Kidney glomerular epithelial cell (primary cell): ENCODE results near the gene LDB3.

Experiments used
- DNase-seq: peaks from one replicate; lab custom pipeline; 2025; lab: John Stamatoyannopoulos, UW

LDB3 gene

DNA sequence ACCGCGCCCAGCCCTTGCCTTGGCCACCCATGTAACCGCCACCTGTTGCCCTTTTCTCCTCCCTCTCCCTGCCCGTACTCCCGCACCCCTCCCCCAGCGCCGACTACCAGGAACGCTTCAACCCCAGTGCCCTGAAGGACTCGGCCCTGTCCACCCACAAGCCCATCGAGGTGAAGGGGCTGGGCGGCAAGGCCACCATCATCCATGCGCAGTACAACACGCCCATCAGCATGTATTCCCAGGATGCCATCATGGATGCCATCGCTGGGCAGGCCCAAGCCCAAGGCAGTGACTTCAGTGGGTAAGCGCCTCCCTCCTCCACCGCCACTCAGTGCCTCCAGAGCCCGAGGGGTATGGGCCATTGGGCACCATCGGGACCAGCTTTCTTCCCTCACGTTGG lies 18.7 kb downstream of the LDB3 start:
- no peak for DNase-seq

DNA sequence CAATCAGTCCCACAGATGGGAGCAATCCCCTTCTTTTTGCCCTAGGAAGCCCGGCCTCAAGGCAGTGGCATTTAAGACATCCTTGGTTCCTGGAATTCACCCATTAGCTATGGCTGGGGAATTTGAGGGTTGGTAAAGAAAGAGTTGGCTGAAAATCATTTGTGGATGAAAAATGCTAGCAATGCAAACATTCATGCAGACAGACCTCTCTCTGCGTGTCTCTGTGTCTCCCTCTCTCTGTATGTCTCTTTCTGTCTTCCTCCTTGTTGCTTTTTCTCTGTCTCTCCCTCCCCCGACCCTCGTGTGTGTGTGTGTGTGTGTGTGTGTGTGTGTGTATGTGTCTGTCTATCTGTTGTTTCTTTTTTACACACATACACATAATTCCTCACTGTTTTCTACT lies 19.4 kb downstream of the LDB3 start:
- DNase-seq: peak; percentile 8

DNA sequence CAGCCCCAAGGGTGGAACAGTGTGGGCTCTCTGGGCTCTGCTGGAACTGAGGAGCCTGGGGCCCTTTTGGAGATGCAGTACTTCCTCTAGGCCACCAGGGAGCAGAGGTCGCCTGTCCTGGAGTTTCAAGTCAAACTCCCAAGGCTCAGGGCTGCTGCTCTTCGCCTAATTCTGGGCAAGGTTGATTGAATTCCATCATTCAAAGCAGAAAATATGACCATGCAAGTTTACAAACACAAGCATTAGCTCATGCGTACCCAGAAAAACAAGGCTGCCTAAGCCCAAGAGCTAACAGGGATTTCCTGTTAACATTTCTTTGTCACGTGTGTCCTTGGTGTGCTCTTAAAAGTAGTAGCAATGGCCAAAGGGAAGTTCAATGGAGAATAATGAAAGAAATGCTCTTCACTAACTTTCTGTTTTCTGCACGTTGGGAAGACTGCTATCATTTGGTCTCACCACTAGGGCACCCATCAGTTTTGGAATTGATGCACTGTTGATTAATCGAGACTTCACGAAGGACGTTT lies 20.1 kb downstream of the LDB3 start:
- peak; percentile 51 for DNase-seq

DNA sequence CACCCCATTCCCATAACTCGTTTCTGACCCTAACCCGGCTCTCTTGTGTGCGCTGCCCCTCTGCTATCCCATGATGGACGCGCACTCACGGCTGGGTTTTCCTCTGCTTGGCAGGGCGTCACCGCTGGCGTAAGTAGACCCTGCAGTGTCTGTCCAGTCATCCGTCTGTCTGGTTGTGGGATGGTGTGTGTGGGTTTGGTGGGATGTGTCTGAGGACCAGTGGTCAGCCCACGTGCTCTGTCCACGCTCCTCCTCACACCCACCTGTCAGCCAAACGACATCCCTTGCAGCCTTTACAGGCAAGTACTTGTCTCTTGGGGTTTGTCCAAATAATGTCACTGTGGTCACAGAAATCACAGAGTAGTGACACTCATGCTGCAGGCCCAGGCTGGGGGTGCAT lies 20.8 kb downstream of the LDB3 start:
- DNase-seq: no peak

DNA sequence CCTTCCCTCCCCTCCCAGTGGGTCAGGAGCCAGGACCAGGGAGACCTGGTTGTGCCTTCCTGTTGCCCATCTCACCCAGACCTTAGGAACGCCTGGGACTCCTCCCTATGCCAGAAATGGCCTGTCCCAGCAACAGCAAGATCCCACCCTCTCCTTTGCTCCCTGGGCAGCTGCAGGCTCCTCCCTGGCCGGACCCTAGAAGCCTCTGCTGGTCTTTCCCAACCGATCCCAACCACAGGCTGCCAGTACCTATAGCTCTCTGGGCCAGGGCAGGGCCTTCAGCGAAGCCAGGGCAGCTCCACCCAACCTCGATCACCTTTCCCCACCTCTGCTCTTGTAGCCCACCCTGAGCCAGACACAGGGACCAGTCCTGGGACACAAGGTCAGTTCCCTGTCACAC lies 21.9 kb downstream of the LDB3 start:
- no peak for DNase-seq

DNA sequence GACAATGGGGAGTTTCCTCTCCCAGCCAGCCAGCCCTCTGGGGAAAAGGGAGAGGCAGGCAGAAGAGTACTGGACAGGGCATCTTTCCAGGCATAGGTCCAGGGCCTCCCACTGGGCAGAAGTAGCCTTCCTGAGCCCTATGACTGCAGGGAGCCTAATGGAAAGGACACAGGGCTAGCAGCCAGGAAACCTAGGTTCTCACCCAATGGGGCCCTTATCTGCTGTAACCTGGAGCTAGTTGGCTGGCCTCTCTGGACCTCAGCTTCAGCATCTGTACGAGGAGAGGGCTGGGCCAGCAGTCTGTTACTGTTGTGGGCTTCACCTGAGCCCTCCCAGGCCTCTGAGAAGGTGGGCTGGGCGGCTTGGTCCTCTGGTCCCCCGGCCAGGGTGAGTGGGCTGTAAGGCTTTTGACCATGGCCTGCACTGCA lies 22.4 kb downstream of the LDB3 start:
- DNase-seq: no peak

DNA sequence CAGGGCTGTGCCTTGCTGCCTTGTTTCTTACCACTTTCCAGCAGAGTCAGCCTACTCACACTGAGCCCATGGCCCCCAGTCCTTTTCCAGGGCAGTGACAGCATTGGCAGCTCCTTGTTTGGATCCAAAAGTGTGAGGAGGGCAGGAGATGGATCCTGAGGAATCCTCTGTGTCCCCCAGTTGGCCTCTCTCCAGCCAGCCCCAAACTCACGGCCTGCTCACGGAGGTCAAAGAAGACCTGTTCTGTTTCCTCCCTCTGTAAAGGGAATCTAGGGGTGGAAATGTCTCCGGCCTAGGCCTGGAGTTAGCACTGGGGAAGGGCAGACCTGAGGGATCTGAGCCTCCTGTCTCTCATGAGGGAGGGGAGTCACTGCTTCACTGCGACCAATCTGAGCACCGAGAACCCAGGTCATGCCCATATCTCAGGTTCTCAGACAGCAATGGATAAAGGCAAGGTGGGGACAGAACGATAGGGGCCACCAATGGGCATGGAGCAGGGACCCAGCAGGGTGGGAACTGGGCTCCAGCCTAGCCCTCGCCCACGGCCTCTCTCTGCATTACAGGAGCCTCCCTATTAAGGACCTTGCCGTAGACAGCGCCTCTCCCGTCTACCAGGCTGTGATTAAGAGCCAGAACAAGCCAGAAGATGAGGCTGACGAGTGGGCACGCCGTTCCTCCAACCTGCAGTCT lies 23.2 kb downstream of the LDB3 start:
- no peak for DNase-seq

DNA sequence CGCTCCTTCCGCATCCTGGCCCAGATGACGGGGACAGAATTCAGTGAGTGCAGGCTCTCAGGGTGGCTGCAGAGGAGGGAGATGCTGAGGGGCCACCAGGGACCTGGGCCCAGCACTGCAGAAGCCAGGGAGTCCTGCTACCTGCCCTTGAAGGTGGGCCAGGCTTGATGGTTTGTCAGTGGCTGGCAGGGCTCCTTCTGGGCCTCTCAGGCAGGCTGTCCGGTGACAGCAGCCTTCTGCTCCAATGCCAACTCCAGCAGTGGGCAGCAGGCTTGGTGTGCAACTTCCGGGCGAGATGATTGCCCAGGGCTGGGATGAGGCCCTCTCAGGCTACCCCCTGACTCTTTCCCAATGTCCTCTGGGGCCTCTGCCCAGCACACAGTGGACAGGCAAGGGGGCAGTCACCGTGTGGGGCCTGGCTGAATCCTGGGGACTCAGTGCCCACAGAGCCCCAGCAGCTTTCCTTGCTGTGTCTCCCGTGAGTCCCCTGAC lies 23.8 kb downstream of the LDB3 start:
- no peak for DNase-seq

DNA sequence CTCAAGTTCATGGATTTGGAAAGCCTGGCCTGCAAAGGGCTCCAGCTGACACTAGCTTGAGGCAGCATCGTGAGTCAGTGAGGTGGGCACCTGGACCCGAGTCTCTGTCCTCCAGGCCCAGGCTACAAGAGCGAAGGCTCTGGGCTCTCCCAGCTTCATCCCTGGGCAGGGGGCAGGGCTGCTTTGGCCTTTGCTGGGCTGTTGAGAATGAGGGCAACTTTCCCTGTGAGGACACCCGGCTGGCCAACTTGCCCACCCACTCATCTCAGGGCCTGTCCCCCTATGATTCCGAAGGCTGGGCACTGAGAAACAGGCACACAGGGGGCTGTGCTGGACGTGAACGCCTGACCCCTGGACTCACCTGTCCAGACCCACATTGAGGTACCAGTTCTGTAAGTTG lies 24.4 kb downstream of the LDB3 start:
- DNase-seq: no peak

DNA sequence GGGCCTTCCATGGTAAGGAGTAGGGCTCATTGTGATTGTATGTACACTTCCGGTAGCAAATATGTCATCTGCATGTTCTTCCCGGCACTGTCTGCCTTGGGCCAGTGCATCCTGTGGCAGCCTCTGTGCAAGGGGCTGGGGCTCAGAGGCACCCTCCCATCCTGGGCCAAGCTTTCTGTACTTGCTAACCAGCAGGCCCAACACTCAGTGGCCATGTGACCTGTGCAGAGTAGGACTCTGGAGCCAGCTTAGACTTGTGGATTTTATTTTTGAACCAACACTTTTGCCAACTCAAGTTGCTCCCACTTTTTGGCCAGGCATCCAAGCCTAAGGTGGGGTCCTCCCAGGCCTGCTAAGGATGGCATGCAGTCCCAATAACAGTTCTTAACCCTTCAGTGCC lies 25.0 kb downstream of the LDB3 start:
- DNase-seq: no peak

DNA sequence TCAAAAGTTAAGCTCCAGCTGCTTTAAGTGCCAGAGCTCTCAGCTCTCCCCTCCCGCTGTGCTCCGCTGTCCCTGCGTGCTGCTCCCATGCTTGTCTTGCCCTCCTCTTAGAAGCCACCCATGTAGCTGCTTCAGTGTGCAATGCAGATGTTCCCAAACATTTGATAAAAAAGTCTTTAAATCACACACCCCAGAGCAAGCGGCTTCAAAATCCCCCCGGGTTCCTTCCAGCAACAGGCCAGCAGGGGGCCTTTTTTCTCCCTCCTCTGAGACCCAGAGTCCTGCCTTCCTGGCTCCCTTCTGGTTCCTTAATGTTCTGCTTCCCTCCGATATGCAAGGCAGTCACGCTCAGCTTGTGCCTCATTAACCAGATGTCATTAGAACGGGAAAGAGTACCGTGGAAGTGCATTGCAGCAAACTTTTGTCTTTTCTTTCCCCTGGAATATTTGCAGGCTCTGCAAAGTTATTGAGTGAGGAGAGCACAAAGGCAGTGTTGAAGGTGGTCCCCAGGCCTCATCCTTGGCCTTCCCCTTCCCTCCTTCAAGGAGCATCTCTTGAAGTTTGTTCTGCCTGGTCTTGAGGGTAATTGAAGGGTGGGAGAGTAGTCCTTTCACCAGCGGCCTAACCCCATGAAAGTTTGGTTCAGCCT lies 25.5 kb downstream of the LDB3 start:
- peak; percentile 25 for DNase-seq

DNA sequence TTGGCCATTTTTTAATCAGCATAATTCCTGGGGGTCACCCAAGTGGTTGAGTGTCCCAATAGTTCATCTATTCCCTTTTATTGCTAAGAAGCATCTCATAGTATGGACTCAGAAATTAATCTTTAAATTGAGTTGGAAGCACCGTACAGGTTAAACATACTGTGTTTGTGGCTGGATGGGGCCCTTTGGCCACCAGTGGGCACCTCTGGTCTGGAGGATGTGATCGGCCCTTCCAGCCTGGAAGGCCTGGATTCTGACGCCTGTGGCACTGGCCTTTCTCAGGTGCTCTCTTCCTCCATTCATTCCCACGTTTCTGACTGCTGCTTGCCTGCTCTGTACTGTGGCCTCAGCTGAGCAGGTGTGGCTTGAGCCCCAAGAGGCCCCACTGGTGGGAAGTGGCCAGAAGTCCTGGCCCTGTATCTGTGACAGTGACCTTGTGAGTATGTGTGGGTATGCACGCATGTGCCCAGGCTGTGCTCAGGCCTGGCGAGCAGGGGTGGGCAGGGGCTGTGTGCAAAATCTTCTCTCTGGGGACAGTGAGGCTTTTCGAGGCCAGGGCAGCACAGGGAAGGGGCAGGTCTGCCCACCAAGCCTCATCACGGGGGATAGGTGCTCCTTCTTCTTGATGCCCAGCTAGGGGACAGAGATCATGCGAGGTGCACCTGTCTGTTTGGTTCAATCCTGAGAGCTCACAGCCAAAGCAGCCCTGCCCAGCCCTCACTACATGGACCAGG lies 30.1 kb downstream of the LDB3 start:
- no peak for DNase-seq

DNA sequence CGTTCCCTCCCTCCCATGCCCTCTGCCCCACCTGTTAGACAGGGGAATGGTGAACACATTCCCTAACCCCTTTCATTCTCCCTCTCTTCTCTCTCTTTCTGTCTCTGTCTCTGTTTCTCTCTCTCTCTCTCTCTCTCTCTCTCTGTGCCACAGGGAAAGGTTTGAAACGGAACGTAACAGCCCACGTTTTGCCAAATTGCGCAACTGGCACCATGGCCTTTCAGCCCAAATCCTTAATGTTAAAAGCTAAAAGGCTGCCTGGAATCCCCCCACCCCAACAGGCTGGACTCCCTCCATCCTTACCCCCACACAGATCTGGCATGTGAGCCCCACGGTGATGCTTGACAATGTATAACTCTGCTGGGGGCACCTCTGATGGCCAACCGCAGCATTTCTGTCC lies 30.8 kb downstream of the LDB3 start:
- DNase-seq: no peak

DNA sequence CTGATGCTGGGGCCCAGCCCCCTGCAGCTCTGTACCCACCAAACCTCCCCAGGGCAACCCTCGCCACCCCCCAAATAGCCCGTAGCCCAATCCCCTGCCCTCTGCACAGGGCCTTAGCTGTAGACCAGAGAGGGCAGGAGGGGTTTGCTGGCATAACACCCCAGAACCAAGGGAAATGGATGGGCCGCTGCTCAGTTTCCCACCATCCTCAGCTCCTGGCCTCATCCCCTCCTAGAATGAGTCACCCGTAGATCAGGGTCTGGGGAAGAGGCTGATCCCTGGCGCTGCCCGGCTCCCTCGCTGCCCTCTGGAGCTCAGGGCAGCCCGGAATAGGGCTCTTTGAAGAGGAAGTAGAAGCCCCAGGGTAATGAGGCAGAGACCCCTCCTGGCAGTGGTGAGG lies 31.2 kb downstream of the LDB3 start:
- no peak for DNase-seq

DNA sequence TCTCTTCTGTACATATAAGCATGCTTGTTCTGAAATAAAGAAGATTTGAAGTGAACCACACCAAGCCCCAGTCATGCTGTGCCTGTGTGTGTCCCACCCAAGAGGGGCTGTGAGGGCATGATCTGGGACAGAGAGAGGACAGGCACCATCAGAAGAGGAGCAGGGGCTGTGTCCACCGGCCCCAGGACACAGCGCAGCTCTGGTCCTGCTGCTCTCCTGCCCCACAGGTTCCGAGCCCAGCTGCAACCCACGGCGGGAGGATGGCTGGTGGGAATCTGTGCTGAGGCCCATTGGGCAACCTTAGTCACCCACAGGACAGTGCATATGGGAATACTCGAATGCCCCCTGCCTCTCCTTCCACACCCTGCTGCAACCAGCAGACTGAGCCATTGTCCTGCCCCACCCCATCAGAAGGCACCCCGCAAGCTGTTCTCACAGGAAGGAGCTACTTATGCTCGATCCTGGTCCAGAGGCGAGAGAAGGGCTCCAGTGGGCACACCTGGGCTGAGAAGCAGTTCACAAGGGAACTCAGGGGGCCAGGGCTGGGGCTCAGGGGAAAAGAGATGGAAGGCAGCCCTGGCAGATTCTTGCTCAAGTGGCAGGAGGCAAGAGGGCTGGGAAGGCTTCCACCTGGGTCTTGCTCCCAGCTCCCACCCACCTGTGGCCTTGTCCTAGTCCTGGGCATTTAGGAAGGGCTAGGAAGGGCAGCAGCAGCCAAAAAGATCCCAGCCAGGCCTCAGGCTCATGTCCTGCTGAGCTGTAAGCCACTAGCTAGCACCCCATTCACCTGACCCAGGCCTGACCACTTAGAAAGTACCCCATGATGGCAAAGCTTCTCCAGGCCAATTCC lies 31.9 kb downstream of the LDB3 start:
- DNase-seq: no peak

DNA sequence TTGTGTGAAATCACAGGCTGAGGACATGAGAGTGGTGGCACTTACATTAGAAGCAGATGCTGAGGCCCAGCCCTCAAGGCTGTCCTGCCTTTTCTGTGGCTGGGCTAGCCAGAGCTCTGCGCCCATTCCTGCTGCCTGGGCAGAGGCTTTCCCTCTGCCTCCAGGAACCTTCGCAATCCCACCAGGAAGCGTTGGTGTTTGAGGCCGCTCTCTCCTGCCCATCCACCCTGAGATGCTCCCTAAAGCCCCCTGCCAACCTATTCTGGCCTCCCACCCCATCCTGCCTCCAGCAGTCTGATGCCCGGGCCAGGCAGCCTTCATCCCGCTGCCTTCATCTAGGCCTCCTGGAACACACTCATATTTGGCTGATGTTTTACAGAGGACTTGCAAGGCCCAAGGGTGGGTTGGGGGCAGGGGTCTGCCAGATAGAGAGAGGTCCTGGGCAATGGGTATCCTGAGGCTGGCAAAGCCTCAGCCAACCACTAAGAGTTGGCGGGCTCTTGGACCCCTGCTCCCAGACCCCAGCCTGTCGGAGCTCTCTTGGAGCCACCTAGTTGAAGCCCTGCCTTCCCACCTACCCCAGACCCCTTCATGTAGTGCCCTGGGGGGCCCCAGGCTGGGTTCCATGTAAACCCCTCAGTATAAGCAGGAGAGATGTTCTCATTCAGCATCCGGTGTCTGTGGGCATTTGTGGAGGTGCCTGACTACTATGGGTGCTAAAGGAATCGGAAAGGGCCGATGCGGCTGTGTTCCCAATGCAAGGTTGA lies 32.7 kb downstream of the LDB3 start:
- DNase-seq: no peak

DNA sequence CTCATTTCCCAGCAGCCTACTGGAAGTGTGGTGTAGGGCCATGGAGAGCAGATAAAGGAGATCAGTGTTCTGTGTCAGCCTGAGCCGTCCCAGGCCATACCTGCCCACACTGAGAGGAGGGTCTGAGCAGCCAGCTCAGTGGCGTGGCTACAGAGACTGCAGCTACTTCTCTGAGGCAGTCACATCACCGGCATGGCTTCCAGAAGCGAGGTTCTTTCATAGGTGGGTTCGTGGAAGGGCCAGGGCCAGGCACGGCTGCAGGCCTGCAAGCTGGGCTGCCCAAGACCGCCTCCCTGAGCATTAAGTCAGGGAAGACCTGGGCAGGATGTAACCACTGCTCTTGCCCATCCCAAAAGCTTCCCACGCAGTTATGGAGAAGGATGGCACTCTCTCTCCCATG lies 34.9 kb downstream of the LDB3 start:
- no peak for DNase-seq

DNA sequence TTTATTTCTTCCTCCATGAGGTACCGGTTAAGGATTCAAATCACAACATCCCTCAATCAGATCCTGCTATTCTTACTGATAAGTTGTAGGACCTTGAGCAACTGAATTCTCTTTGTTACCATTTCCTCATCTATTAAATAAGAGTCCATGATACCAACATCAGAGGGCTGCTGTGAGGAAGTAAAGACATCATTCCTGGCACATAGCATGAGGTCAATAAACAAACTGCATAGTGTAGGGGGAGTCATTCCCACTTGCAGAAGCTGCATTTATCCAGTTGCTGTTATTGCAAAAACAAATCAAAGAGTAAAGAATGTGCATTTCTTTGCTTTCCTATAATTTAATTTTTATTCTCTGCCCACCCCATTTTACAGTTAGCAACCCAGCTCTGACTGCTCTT lies 36.8 kb downstream of the LDB3 start:
- DNase-seq: no peak

DNA sequence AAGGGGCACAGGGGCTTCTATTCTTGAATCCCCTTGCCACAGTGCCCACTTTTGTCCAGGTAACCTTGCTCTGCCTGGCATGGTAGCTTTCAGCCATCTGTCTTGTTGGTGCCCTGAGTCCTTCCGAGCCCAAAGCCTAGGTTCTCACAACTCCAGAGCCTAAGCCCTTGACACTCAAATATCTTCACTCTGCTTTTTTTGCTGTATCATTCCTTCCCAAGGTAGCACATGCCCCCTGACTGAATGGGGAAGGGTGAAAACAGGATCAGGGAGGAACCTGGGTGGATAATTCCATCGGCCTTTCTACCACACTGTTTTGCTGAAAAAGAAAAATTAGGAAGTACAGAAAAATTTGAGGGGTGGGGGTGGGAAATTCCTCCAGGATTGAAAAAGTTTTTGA lies 37.6 kb downstream of the LDB3 start:
- no peak for DNase-seq

DNA sequence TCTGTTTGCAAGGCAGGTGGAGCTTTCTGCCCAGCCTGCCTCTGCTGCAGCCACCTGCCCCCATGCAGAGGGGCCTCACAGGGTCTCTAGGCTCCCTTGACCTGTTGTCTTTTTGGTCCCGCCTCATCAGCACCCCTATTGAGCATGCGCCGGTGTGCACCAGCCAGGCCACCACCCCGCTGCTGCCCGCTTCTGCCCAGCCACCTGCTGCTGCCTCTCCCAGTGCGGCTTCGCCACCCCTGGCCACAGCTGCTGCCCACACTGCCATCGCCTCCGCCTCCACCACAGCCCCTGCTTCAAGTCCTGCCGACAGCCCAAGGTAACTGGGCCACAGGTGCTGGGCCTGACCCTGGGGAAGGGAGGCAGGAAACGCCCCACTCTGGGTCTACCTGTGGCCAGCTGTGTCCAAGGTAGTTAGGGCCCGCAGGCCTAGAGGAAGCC lies 38.1 kb downstream of the LDB3 start:
- DNase-seq: no peak

DNA sequence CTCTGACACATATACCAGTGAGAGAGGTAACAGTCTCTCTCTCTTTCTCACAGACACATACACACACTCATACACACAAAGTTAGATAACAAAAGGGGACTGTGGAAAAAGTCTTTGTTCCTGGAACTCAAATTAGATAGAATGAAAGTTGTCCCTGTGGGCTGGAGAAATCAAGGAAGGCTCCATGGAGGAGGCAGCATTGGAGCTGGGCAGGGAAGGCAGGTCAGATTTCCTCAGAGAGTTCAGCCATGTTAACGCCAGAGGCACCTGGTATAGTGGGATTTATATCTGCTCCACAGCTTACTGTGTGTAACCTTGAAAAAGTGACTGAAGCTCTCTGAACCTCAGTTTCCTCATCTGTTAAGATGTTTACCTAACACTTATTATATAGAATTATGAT lies 38.7 kb downstream of the LDB3 start:
- DNase-seq: no peak
